DOHH2 (cell line): ENCODE data around the gene FFAR3.

Source experiments
- H3F3A ChIP-seq: fragments of 200-600 bp; sonication (generic), shearing (Covaris generic); 2 replicates; pipeline ENCODE4 v1.6.0; 2016; ENCODE audit warnings: antibody characterized with exemption, mild to moderate bottlenecking; ENCODE audit not compliant: control insufficient read depth, insufficient read depth
- H3K27ac ChIP-seq: fragments of 200-600 bp; sonication (generic); 2 replicates; pipeline ENCODE4 v1.5.1; 2014; ENCODE audit warnings: low read depth, mild to moderate bottlenecking, low read length, moderate library complexity
- H3K27me3 ChIP-seq: fragments of 200-600 bp; sonication (generic); 2 replicates; pipeline ENCODE4 v1.6.1; 2014; ENCODE audit warnings: mild to moderate bottlenecking, low read length, mixed read lengths; ENCODE audit not compliant: control insufficient read depth
- H3K36me3 ChIP-seq: fragments of 200-600 bp; sonication (generic); 2 replicates; pipeline ENCODE4 v1.6.1; 2014; ENCODE audit warnings: mild to moderate bottlenecking, low read length, moderate library complexity, mixed read lengths; ENCODE audit not compliant: control insufficient read depth
- H3K4me1 ChIP-seq: fragments of 200-600 bp; sonication (generic); 2 replicates; pipeline ENCODE4 v1.6.1; 2014; ENCODE audit warnings: mild to moderate bottlenecking, low read length, mixed read lengths; ENCODE audit not compliant: control insufficient read depth
- H3K4me2 ChIP-seq: fragments of 200-600 bp; sonication (generic); 2 replicates; pipeline ENCODE4 v1.6.0; 2014; ENCODE audit warnings: mild to moderate bottlenecking, low read length, moderate library complexity
- H3K4me3 ChIP-seq: fragments of 200-600 bp; sonication (generic); 2 replicates; pipeline ENCODE4 v1.5.1; 2014; ENCODE audit warnings: mild to moderate bottlenecking, low read length, mixed read lengths
- H3K79me2 ChIP-seq: fragments of 200-600 bp; sonication (generic); 2 replicates; pipeline ENCODE4 v1.6.1; 2014; ENCODE audit warnings: mild to moderate bottlenecking, low read length, mixed read lengths; ENCODE audit not compliant: control insufficient read depth
- H3K9me2 ChIP-seq: fragments of 200-600 bp; sonication (generic); replicated peaks from 2 replicates; pipeline ENCODE4 v1.6.1; 2014; ENCODE audit warnings: mild to moderate bottlenecking, low read length, mixed read lengths; ENCODE audit not compliant: control insufficient read depth
- H3K9me3 ChIP-seq: fragments of 200-600 bp; sonication (generic); 2 replicates; pipeline ENCODE4 v1.6.1; 2014; ENCODE audit warnings: antibody characterized with exemption, low read length, mixed read lengths; ENCODE audit not compliant: control insufficient read depth, insufficient read depth
- H4K20me1 ChIP-seq: fragments of 200-600 bp; sonication (generic); 2 replicates; pipeline ENCODE4 v1.6.0; 2014; ENCODE audit warnings: low read depth, mild to moderate bottlenecking, antibody characterized with exemption, low read length, moderate library complexity; ENCODE audit not compliant: control insufficient read depth, insufficient read depth
- CTCF ChIP-seq: fragments of 200-600 bp; sonication (generic); IDR thresholded peaks from one replicate; pipeline ENCODE4 v1.5.1; 2014; ENCODE audit warnings: antibody characterized with exemption, mild to moderate bottlenecking, low read depth, low read length; ENCODE audit not compliant: poor library complexity, severe bottlenecking
- EZH2phosphoT487 ChIP-seq: fragments of 200-600 bp; sonication (generic); IDR thresholded peaks from 2 replicates; pipeline ENCODE4 v1.6.1; 2017; ENCODE audit warnings: borderline replicate concordance, mild to moderate bottlenecking, antibody characterized with exemption, low read length, moderate library complexity, mixed read lengths

FFAR3 gene

GRCh38 chr19:35322014-35322413 lies 36.2 kb upstream of the FFAR3 start:
- H3K79me2 ChIP-seq: peaks cover 23% of the 10 kb centered on the region
- H3K27ac ChIP-seq: peak overlapping the region; percentile 98
- peaks cover 65% of the 10 kb centered on the region for H3F3A ChIP-seq
- H3K27me3 ChIP-seq: no peaks in the 10 kb centered on the region
- H3K9me2 ChIP-seq: no peaks in the 10 kb centered on the region
- peaks cover 97% of the 10 kb centered on the region for H3K4me1 ChIP-seq
- no peaks in the 10 kb centered on the region; the same call in 1 of the 2 replicates for H3K36me3 ChIP-seq
- H3K4me2 ChIP-seq: peak overlapping the region; percentile 90
- H3K4me3 ChIP-seq: peak overlapping the region; percentile 12; the same call in 1 of the 2 replicates
- no peaks in the 10 kb centered on the region for H4K20me1 ChIP-seq
- TF ChIP-seq EZH2phosphoT487 (no peak), CTCF (no peak)
- peaks cover 5% of the 10 kb centered on the region; the same call in 1 of the 2 replicates for H3K9me3 ChIP-seq

GRCh38 chr19:35327642-35328041 lies 30.6 kb upstream of the FFAR3 start:
- peak overlapping the region; percentile 98 for H3K27ac ChIP-seq
- no peaks in the 10 kb centered on the region for H3K9me3 ChIP-seq
- peak overlapping the region; percentile 92 for H3K4me2 ChIP-seq
- peak overlapping the region; percentile 83 for H3K4me3 ChIP-seq
- no peaks in the 10 kb centered on the region for H3K27me3 ChIP-seq
- TF ChIP-seq CTCF (peak; percentile 67), EZH2phosphoT487 (no peak)
- H4K20me1 ChIP-seq: no peaks in the 10 kb centered on the region
- peaks cover 77% of the 10 kb centered on the region for H3K79me2 ChIP-seq
- peaks cover 62% of the 10 kb centered on the region for H3F3A ChIP-seq
- peaks cover 78% of the 10 kb centered on the region for H3K4me1 ChIP-seq
- no peaks in the 10 kb centered on the region for H3K9me2 ChIP-seq
- H3K36me3 ChIP-seq: peaks cover 40% of the 10 kb centered on the region

- H3K27ac ChIP-seq: peak within 1 kb of the TSS; percentile 98
- H3K4me3 ChIP-seq: peak within 1 kb of the TSS; percentile 83
- no peak for TF ChIP-seq CTCF
- TF ChIP-seq EZH2phosphoT487: no peak
- H3K4me2 ChIP-seq: peak within 1 kb of the TSS; percentile 92
- H3K27me3 ChIP-seq: no peaks in the 10 kb centered on the region
- peaks cover 52% of the 10 kb centered on the region for H3K36me3 ChIP-seq
- H4K20me1 ChIP-seq: peaks cover 6% of the 10 kb centered on the region; the same call in 1 of the 2 replicates
- H3K4me1 ChIP-seq: peaks cover 81% of the 10 kb centered on the region
- H3K79me2 ChIP-seq: peaks cover 89% of the 10 kb centered on the region
- H3F3A ChIP-seq: peaks cover 61% of the 10 kb centered on the region
- H3K9me3 ChIP-seq: no peaks in the 10 kb centered on the region
- no peaks in the 10 kb centered on the region for H3K9me2 ChIP-seq
Observed at GRCh38 chr19:35328851-35329285, 29.4 kb upstream of the FFAR3 start, which contains the start of gene CD22. CD22 (plus strand) TSS chr19:35329187; CDS start chr19:35332041, 2,854 bp downstream.
